HEK293 (cell line): ENCODE measurements around the gene GSAP.

Experiments
- CTCF ChIP-seq: fragments of 450-650 bp; formaldehyde crosslinking; IDR thresholded peaks from 2 replicates; pipeline ENCODE4 v1.5.1; 2016; ENCODE audit warnings: missing biosample characterization, missing genetic modification characterization
- PRDM1 ChIP-seq: fragments of 450-650 bp; formaldehyde crosslinking; IDR thresholded peaks from 2 replicates; pipeline ENCODE4; 2016; ENCODE audit warnings: missing biosample characterization, missing genetic modification characterization
- ZNF24 ChIP-seq: fragments of 450-650 bp; formaldehyde crosslinking; IDR thresholded peaks from 2 replicates; pipeline ENCODE4 v1.5.1; 2016; ENCODE audit warnings: missing biosample characterization, missing genetic modification characterization
- ZNF341 ChIP-seq: fragments of 450-650 bp; formaldehyde crosslinking; IDR thresholded peaks from 2 replicates; pipeline ENCODE4; 2016; ENCODE audit warnings: low read depth, missing biosample characterization, missing genetic modification characterization
- ZNF521 ChIP-seq: fragments of 450-650 bp; formaldehyde crosslinking; IDR thresholded peaks from 2 replicates; pipeline ENCODE4 v1.5.1; 2017; ENCODE audit warnings: missing biosample characterization, mild to moderate bottlenecking, missing genetic modification characterization
- ZNF530 ChIP-seq: fragments of 450-650 bp; formaldehyde crosslinking; IDR thresholded peaks from 2 replicates; pipeline ENCODE4 v1.5.1; 2016; ENCODE audit warnings: low read depth, missing biosample characterization, missing genetic modification characterization
- ZNF558 ChIP-seq: fragments of 450-650 bp; formaldehyde crosslinking; IDR thresholded peaks from 2 replicates; pipeline ENCODE4 v1.5.1; 2016; ENCODE audit warnings: missing biosample characterization, missing genetic modification characterization

- TF ChIP-seq PRDM1 (tag by site-specific recombination) (no peak), ZNF341 (tag by site-specific recombination) (no peak), ZNF24 (no peak), ZNF521 (tag by site-specific recombination) (no peak), ZNF558 (no peak), CTCF (tag by site-specific recombination) (no peak), ZNF530 (no peak)
Observed at GRCh38 chr7:77443042-77443441, 26.9 kb upstream of the GSAP start.
